SK-N-SH treated with all-trans-retinoic acid at 6 μM for 48 hours (cell line): ENCODE measurements around the gene CCN6.

Source experiments
- ATAC-seq: fragments of 200-7000 bp; cut with Tn5 transposase; 3 replicates; pipeline ENCODE4 v1.9.1; 2020; ENCODE audit warnings: mild to moderate bottlenecking, moderate library complexity
- ARNTL ChIP-seq: fragments of 450-650 bp; formaldehyde crosslinking; IDR thresholded peaks from 2 replicates; pipeline ENCODE4 v1.5.0; 2020; ENCODE audit warnings: low read depth, mild to moderate bottlenecking, moderate library complexity, borderline replicate concordance
- BACH2 ChIP-seq: fragments of 250-450 bp; sonication (Bioruptor Pico); IDR thresholded peaks from 2 replicates; pipeline ENCODE4 v1.9.0; 2021; ENCODE audit warnings: mild to moderate bottlenecking, borderline replicate concordance
- CSDC2 ChIP-seq: fragments of 250-450 bp; sonication (Bioruptor Pico); IDR thresholded peaks from 2 replicates; pipeline ENCODE4 v1.5.0; 2020; ENCODE audit warnings: mild to moderate bottlenecking, moderate library complexity
- ESRRG ChIP-seq: fragments of 250-450 bp; sonication (Bioruptor Pico); IDR thresholded peaks from 2 replicates; pipeline ENCODE4 v1.6.1; 2021; ENCODE audit warnings: mild to moderate bottlenecking
- GLIS3 ChIP-seq: fragments of 250-450 bp; sonication (Bioruptor Pico); IDR thresholded peaks from 2 replicates; pipeline ENCODE4 v1.5.0; 2020; ENCODE audit warnings: mild to moderate bottlenecking, moderate library complexity
- ISL1 ChIP-seq: fragments of 250-450 bp; sonication (Bioruptor Pico); IDR thresholded peaks from 2 replicates; pipeline ENCODE4 v2.1.2; 2022; ENCODE audit warnings: mild to moderate bottlenecking, moderate library complexity
- POU6F1 ChIP-seq: fragments of 250-450 bp; sonication (Bioruptor Pico); IDR thresholded peaks from 2 replicates; pipeline ENCODE4 v1.8.0; 2021; ENCODE audit warnings: low read depth, mild to moderate bottlenecking, moderate library complexity, borderline replicate concordance
- PPARA ChIP-seq: fragments of 250-450 bp; sonication (Bioruptor Pico); IDR thresholded peaks from 2 replicates; pipeline ENCODE4 v1.5.0; 2020; ENCODE audit warnings: mild to moderate bottlenecking, borderline replicate concordance
- RARB ChIP-seq: fragments of 250-450 bp; sonication (Bioruptor Pico); IDR thresholded peaks from 2 replicates; pipeline ENCODE4 v1.8.0; 2021; ENCODE audit warnings: mild to moderate bottlenecking, moderate library complexity
- SNAI2 ChIP-seq: fragments of 250-450 bp; sonication (Bioruptor Pico); IDR thresholded peaks from 2 replicates; pipeline ENCODE4 v1.5.0; 2020; ENCODE audit warnings: mild to moderate bottlenecking, moderate library complexity
- TCF4 ChIP-seq: fragments of 250-450 bp; sonication (Bioruptor Pico); IDR thresholded peaks from 2 replicates; pipeline ENCODE4 v1.8.0; 2021; ENCODE audit warnings: mild to moderate bottlenecking, moderate library complexity, borderline replicate concordance
- TOX ChIP-seq: fragments of 250-450 bp; sonication (Bioruptor Pico); IDR thresholded peaks from 2 replicates; pipeline ENCODE4 v1.8.0; 2021; ENCODE audit warnings: mild to moderate bottlenecking, moderate library complexity, borderline replicate concordance
- TSHZ2 ChIP-seq: fragments of 250-450 bp; sonication (Bioruptor Pico); IDR thresholded peaks from 2 replicates; pipeline ENCODE4 v1.5.0; 2020; ENCODE audit warnings: mild to moderate bottlenecking, moderate library complexity
- ZC3H10 ChIP-seq: fragments of 250-450 bp; sonication (Bioruptor Pico); IDR thresholded peaks from 2 replicates; pipeline ENCODE4 v1.5.1; 2021; ENCODE audit warnings: mild to moderate bottlenecking, moderate library complexity
- ZFP3 ChIP-seq: fragments of 250-450 bp; sonication (Bioruptor Pico); IDR thresholded peaks from 2 replicates; pipeline ENCODE4 v1.5.0; 2020; ENCODE audit warnings: mild to moderate bottlenecking, moderate library complexity
- ZNF565 ChIP-seq: fragments of 450-650 bp; formaldehyde crosslinking; conservative IDR thresholded peaks from 2 replicates; pipeline ENCODE4 v1.5.0; 2020; ENCODE audit warnings: low read depth, mild to moderate bottlenecking, moderate library complexity
- ZNF70 ChIP-seq: fragments of 450-650 bp; formaldehyde crosslinking; IDR thresholded peaks from 2 replicates; pipeline ENCODE4 v1.5.0; 2020; ENCODE audit warnings: mild to moderate bottlenecking, moderate library complexity
- ZNF8 ChIP-seq: fragments of 450-650 bp; formaldehyde crosslinking; IDR thresholded peaks from 2 replicates; pipeline ENCODE4 v1.5.0; 2020; ENCODE audit warnings: mild to moderate bottlenecking, moderate library complexity
- TF ChIP-seq, protein P1 (sequence below): fragments of 250-450 bp; sonication (Bioruptor Pico); IDR thresholded peaks from 2 replicates; pipeline ENCODE4 v1.5.1; 2021; ENCODE audit warnings: mild to moderate bottlenecking, moderate library complexity

The CCN6 gene

DNA sequence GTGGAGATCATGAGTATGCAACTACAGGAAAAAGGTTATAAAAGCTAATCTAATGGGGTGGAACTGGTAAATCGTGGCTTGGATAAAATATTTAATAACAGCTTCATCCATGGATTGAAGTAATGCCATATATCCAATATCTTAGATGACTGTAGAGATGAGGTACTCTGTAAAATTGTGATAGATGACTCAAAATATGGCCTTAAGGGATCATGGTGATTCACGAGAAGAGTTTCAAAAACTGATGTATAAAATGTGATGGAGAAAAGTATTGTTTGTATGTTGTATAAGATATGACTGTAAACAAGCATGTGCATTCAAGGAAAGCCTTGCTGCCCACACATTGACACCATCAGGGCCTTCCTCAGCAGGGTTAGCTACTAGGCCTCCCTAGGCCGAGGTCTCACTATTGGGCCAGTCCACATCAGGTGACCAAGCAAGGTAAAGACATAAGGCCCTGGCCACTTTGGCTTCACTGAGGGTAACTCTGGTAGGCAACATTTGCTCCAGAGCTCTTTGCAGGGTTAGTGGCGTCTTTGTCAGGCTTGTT lies 17.7 kb upstream of the CCN6 start:
- TF ChIP-seq RARB = no peak
- TF ChIP-seq ESRRG (CRISPR knock-in tag) = no peak
- TF ChIP-seq, all 23 proteins: peak for 0
- ATAC-seq = no peak

DNA sequence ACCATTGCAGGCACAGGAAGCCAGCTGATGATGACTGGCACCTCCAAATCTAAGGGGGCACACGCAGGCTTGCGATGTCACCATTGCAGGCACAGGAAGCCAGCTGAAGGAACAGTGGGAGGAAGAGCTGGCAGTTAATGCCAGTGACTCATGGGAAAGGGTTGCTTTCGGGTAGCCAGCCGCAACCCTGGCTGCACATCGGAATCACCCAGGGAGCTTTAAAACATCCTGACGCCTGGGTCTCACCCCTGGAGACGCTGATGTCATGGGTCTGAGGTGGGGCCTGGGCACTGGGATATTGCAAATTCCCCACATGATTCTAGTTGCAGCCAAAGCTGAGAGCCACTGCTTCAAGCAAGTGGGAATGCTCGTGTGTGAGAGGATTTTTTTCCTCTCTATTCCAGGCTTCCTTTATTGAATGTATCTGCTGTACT lies 16.1 kb upstream of the CCN6 start:
- ATAC-seq = peak; percentile 97
- TF ChIP-seq SNAI2 (no peak), ZNF565 (no peak), ZFP3 (0 out of 2 replicates have a peak, but pooled peaks have one; percentile 20)

DNA sequence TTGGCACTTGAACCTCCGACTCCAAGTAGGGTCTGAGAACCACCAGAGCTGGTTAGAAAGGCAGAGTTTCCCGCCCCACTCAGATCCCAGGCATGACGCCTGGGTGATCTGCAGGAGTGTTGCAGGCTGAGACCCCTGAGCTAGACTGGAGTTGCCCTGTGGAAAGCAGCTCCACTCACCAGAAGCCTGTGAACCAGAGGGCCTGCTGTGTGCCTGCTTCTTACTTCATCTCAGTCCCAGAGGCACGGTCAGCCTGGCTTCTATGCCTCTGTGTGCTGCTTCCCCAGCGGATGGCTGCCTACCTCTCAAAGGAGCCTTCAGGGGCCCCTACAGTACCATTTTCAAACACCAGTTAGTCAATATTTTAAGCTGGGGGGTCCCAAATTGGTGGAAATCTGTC lies 15.6 kb upstream of the CCN6 start:
- TF ChIP-seq PPARA (CRISPR knock-in tag) (no peak), ZNF565 (no peak), ARNTL (no peak), TCF4 (CRISPR knock-in tag) (no peak), ESRRG (CRISPR knock-in tag) (no peak), POU6F1 (CRISPR knock-in tag) (no peak), ZNF70 (CRISPR knock-in tag) (no peak), ZFP3 (no peak), ZC3H10 (CRISPR knock-in tag) (no peak)
- peak; percentile 12 for ATAC-seq

DNA sequence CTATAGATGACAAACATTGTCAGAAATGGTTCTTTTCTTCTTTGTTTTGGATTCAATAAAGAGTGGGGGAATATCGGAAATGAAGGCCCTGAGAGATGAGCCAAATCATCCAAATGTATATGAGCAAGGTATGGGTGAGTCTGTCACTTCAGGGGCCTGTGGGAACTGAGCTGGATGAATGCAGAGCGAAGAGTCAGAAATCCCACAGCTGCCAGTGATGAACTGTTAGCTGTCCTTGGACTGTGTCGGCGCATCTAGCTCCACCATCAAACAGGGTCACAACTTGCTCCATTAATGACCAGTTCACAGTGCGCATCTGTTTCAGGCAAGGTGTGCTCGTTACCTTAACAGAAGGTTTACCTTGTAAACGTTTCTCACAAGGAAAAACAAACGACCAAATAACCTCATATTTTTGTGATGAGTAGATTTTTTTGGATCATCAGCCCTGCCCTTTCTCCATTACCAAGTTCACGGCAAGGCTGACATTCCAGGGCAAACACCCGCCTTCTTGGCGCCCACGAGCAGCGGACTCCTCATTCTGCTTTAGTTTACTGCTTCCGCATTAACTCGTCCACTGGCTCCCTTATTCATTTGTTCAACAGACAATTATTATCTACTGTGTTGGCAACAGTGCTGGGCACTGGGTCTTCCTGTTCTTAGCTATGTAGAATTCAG lies 15.0 kb upstream of the CCN6 start:
- ATAC-seq = no peak

More for the DNA sequence above, 15.0 kb upstream of the CCN6 start:
- TF ChIP-seq CSDC2 (CRISPR knock-in tag) (no peak), BACH2 (CRISPR knock-in tag) (no peak), GLIS3 (CRISPR knock-in tag) (no peak), POU6F1 (CRISPR knock-in tag) (no peak), ISL1 (CRISPR knock-in tag) (no peak), ZC3H10 (CRISPR knock-in tag) (no peak), RARB (no peak), TOX (CRISPR knock-in tag) (no peak), PPARA (CRISPR knock-in tag) (no peak), ZFP3 (no peak), ZNF8 (CRISPR knock-in tag) (no peak), TSHZ2 (CRISPR knock-in tag) (no peak)
- TF ChIP-seq, protein P1, sequence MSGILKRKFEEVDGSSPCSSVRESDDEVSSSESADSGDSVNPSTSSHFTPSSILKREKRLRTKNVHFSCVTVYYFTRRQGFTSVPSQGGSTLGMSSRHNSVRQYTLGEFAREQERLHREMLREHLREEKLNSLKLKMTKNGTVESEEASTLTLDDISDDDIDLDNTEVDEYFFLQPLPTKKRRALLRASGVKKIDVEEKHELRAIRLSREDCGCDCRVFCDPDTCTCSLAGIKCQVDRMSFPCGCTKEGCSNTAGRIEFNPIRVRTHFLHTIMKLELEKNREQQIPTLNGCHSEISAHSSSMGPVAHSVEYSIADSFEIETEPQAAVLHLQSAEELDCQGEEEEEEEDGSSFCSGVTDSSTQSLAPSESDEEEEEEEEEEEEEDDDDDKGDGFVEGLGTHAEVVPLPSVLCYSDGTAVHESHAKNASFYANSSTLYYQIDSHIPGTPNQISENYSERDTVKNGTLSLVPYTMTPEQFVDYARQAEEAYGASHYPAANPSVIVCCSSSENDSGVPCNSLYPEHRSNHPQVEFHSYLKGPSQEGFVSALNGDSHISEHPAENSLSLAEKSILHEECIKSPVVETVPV (CRISPR knock-in tag) = no peak
- TF ChIP-seq, all 23 proteins: peak for 0
